ENCODE measurements around the gene TNFRSF25. TPM values are rescaled to one million over a fixed set of nuclear protein-coding genes. Genes with fewer than 3 reads are reported as not detected.

Gene TNFRSF25
- total RNA-seq, 1 donor = 60.7 TPM

DNA sequence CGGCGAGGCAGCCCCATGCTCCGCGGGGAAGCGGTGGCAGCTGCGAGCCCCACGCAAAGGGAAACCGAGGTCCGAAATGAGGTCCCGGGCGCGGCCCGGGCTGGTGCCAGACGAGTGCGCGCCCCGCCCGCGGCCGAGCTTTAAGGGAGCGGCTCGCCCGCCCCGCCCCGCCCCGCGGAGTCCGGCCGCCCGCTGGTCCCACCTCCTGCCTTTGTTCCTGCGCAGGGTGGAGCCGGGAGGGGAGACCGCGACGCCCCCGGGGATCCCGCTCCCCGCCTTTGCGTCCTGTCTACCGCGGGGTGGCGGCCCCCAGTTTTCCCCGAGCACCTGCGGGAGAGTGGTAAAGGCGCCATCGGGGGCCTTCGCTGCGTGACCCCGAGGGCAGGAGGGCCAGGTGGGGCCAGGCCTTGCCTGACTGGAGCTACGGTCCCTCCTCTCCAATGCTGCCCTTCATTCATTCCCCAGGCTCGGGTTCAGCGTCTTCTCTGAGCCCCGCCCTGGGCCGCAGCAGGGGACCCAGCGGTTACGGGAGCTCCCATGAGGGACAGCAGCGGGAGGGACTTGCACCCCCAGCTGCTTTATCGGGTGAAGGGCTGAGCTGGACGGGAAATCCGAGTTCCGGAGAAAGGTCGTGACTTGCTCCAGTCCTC, 46.0 kb downstream of the TNFRSF25 start, which contains the start of gene HES2:
Gene HES2, minus strand, starts transcription at position 116 of the 650 bp plus-strand sequence. Its CDS starts 99 bp downstream, at position 17.
- H3K4me1 ChIP-seq (ENCODE audit: insufficient read depth, low read length) = peaks cover 16% of the 10 kb centered on the region
- no peaks in the 10 kb centered on the region for H3K9me3 ChIP-seq (ENCODE audit: low read depth, low read length)
- H3K27me3 ChIP-seq (ENCODE audit: insufficient read depth, low read length) = peaks cover 59% of the 10 kb centered on the region
- H3K4me3 ChIP-seq (ENCODE audit: low read length) = no peak within 1 kb of the TSS

DNA sequence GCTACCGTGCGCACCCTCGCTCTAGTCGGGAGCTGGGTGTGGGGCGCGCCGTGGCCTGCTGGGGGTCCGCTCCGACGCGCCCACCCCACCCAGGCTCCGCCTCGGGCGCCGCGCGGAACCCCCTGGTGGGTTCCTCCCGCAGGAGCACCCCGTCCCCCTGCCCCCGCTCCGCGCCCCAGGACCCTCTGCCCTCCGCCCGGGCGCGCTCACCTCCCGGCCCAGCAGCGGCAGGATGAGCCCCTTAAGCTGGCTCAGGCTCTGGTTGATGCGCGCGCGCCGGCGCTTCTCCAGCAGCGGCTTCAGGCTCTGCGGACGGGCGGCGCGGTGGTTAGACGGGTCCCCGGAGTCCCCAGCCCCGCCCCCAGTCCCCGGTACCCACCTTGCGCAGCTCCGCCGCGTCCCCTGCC, 46.6 kb downstream of the TNFRSF25 start:
- no peaks in the 10 kb centered on the region for H3K9me3 ChIP-seq (ENCODE audit: low read depth, low read length)
- H3K27me3 ChIP-seq (ENCODE audit: insufficient read depth, low read length) = peaks cover 64% of the 10 kb centered on the region
- H3K4me1 ChIP-seq (ENCODE audit: insufficient read depth, low read length) = peaks cover 16% of the 10 kb centered on the region
- H3K4me3 ChIP-seq (ENCODE audit: low read length) = no peak overlapping the region

DNA sequence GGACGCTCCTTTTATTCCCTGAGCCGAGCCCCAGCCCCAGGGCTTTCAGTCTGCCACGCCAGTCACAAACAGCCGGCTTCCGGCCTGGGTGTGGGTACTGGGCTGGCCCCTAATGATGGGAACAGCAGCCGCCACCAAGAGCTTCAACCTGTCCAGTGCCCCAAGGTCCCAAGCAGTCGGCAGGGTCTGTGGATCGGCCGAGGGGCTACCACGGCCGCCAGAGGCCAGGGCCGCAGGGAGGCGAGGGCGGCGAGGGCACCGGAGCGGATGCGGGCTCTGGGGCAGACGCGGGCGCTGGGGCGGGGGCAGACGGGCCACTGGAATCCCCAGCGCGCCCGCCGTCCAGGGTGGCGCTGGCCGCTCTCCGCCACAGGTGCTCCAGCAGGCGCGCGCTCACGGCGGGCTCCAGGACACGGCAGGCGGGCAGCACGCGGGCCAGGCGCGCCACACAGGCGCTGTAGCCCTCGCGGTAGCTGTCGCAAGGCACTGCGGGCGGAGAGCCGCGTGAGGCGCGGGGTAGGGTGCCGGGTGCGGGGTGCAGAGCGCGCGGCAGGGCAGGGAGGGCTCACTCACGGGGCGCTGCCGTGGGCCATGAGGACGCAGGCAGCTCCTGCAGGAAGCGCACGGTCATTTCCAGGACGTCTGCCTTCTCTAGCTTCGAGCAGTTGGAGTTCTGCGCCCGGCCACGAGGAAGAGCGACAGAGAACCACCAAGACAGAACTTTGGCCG, 47.1 kb downstream of the TNFRSF25 start:
- peaks cover 60% of the 10 kb centered on the region for H3K27me3 ChIP-seq (ENCODE audit: insufficient read depth, low read length)
- peaks cover 11% of the 10 kb centered on the region for H3K4me1 ChIP-seq (ENCODE audit: insufficient read depth, low read length)
- no peaks in the 10 kb centered on the region for H3K9me3 ChIP-seq (ENCODE audit: low read depth, low read length)
- H3K4me3 ChIP-seq (ENCODE audit: low read length) = no peak overlapping the region

DNA sequence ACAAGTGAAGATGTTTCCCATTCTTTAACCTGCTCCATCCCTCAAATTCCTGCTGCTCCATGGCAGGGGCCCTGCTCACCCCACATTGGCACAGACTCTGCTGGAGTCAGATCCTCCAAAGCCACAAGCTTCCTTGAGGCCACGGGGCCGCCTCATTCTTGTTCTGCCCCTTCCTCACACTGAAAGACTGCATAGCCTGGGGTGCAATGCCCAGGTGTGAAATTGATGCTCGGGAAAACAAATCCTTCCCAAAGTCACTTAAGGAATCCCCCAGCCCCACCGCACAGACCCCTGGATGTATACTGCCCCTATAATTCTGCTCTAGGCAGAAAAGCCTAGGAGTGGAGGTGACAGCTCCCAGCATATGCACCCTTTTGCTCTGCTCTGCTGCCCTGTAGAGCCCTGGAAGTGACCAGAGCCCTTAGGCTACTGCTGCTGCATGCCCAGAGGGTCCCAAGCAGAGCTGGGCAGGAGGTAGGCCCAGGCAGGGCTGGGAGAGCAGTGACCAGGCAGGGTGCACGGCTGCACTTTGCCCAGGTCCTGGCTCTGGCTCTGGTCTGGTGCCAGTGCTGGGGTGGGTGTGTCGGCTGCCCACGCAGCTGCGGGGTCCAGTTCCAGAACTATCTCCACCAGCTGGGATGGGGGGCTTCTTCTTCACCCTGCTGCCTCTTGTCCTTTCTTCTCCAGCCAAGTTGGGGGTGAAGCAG, 47.9 kb downstream of the TNFRSF25 start:
- no peaks in the 10 kb centered on the region for H3K9me3 ChIP-seq (ENCODE audit: low read depth, low read length)
- H3K4me3 ChIP-seq (ENCODE audit: low read length) = no peak overlapping the region
- peaks cover 53% of the 10 kb centered on the region for H3K27me3 ChIP-seq (ENCODE audit: insufficient read depth, low read length)
- peaks cover 6% of the 10 kb centered on the region for H3K4me1 ChIP-seq (ENCODE audit: insufficient read depth, low read length)

DNA sequence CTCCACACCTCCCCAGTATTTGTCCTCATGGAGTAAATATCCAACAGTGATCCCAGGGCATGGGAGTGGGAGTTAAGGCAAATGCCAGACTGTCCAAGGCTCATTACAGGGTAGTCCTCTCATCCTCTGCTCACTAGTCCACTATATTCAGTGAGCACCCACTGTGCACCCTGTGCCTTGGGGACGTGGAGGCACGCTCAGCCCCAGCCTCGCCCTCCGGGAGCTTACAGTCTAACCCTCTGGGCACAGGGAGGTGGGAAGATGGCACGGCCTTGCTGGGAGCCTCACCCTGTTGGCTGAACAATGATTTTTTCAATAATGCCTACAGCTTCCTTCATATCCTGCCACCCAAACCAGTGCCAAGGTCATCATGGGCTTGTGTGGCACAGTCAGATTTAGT, 49.1 kb downstream of the TNFRSF25 start:
- Histone ChIP-seq H3K4me3 (ENCODE audit: low read length) (no peak overlapping the region), H3K27me3 (ENCODE audit: insufficient read depth, low read length) (peaks cover 48% of the 10 kb centered on the region), H3K9me3 (ENCODE audit: low read depth, low read length) (no peaks in the 10 kb centered on the region), H3K4me1 (ENCODE audit: insufficient read depth, low read length) (peaks cover 6% of the 10 kb centered on the region)

DNA sequence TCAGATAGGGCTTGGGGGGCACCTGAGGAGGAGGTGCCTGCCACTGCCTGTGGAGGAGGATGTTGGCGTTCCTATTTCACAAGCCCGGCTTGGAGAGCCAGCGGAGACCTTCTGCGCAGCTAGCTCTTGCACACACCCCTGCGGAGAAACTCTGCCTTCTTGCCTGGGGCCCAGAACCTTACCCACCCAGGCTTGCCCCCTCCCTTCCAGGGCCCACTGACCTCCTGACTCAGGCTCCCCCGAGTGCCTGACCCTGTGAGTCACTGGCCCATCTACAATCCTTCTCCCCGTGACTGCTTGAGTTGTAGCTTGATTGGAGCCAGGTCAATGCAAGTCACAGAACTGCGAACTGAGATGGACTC, 49.7 kb downstream of the TNFRSF25 start:
- H3K4me1 ChIP-seq (ENCODE audit: insufficient read depth, low read length) = peaks cover 6% of the 10 kb centered on the region
- peaks cover 44% of the 10 kb centered on the region for H3K27me3 ChIP-seq (ENCODE audit: insufficient read depth, low read length)
- H3K4me3 ChIP-seq (ENCODE audit: low read length) = no peak overlapping the region
- no peaks in the 10 kb centered on the region for H3K9me3 ChIP-seq (ENCODE audit: low read depth, low read length)

DNA sequence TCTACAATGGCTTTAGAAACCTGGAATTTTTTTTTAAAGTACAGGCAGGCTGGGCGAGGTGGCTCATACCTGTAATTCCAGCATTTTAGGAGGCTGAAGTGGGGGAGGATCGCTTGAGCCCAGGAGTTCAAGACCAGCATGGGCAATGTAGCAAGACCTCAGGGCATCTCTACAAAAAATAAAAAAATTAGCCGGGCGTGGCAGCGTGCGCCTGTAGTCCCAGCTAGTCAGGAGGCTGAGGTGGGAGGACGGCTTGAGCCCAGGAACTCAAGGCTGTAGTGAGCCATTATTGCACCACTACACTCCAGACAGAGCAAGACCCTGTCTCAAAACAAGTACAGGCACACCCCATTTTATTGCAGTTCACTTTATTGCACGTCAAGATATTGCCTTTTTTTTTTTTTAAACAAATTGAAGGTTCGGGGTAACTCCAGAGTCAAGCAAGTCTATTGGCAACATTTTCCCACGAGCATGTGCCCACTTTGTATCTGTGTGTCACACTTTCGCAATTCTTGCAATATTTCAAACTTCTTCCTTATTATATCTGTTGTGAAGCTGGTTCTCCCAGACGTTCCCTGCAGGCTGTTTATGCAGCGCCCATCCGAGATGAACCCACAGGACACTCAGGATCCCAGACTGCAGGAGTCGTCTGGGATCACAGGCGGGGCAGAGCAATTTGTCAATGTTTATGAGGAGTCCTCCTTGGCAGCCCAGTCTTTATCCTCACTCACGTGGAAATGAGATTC, 50.9 kb downstream of the TNFRSF25 start:
- Histone ChIP-seq H3K27me3 (ENCODE audit: insufficient read depth, low read length) (peaks cover 32% of the 10 kb centered on the region), H3K4me3 (ENCODE audit: low read length) (no peak overlapping the region), H3K9me3 (ENCODE audit: low read depth, low read length) (no peaks in the 10 kb centered on the region), H3K4me1 (ENCODE audit: insufficient read depth, low read length) (peaks cover under 1% of the 10 kb centered on the region)

DNA sequence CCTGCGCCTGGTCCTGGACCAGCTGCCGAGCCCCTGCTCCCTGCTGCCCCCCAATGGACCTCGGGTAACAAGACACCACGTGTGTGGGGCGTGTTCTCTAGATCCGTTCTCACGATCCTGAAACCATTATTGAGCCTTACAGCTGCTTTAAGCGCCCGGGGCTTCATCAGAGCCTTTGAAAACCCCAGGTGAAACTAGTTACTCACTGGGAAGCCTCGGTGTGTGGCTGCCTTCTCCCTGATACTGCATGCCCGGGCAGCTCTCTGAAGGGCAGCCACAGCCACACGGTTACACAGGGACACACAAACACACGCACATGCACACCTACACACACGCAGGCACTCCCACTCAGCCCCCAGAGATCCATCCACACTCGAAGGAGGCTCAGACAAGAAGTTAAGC, 51.5 kb downstream of the TNFRSF25 start:
- no peaks in the 10 kb centered on the region for H3K9me3 ChIP-seq (ENCODE audit: low read depth, low read length)
- no peak overlapping the region for H3K4me3 ChIP-seq (ENCODE audit: low read length)
- peaks cover 30% of the 10 kb centered on the region for H3K27me3 ChIP-seq (ENCODE audit: insufficient read depth, low read length)
- H3K4me1 ChIP-seq (ENCODE audit: insufficient read depth, low read length) = no peaks in the 10 kb centered on the region

DNA sequence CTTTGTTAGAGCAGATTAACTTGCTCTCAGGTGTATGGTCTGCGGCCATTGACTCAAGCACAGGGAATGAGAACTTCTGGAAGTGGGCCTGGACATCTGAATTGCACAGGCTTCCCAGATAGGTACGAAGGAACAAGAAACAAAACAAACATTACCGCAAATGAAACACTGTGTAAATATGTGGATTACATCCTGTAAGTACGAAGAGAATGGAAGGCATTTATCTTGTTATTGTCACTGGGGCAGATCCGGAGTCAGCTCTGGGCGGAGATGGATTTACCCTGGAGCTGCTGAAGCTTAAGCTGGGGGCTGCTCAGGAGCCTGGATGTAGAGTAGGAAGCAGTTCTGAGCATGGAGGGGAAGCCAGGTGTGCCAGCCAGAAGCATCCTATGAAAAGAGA, 53.1 kb downstream of the TNFRSF25 start:
- Histone ChIP-seq H3K4me3 (ENCODE audit: low read length) (no peak overlapping the region), H3K9me3 (ENCODE audit: low read depth, low read length) (no peaks in the 10 kb centered on the region), H3K4me1 (ENCODE audit: insufficient read depth, low read length) (no peaks in the 10 kb centered on the region), H3K27me3 (ENCODE audit: insufficient read depth, low read length) (peaks cover 22% of the 10 kb centered on the region)

Other genes starting within 250 kb of the TNFRSF25 start
- gene ICMT, start 230.2 kb downstream of the TNFRSF25 start, total RNA-seq = 6.3 TPM
- not detected for gene HES3, start 222.0 kb downstream of the TNFRSF25 start, total RNA-seq
- 0.84 TPM for gene GPR153, start 205.1 kb downstream of the TNFRSF25 start, total RNA-seq
- gene ACOT7, start 72.4 kb downstream of the TNFRSF25 start, total RNA-seq = 2.1 TPM
- not detected for gene HES2, start 46.3 kb downstream of the TNFRSF25 start, total RNA-seq
- gene ESPN, start 41.4 kb downstream of the TNFRSF25 start, total RNA-seq = 0.52 TPM
- gene PLEKHG5, start 25.5 kb upstream of the TNFRSF25 start, total RNA-seq = 2.1 TPM
- gene NOL9, start 88.3 kb upstream of the TNFRSF25 start, total RNA-seq = 73.4 TPM
- gene TAS1R1, start 89.1 kb upstream of the TNFRSF25 start, total RNA-seq = 0.10 TPM
- gene ZBTB48, start 113.8 kb upstream of the TNFRSF25 start, total RNA-seq = 13.1 TPM
- gene KLHL21, start 136.7 kb upstream of the TNFRSF25 start, total RNA-seq = 57.4 TPM
- gene PHF13, start 147.6 kb upstream of the TNFRSF25 start, total RNA-seq = 4.7 TPM
- 7.6 TPM for gene THAP3, start 158.7 kb upstream of the TNFRSF25 start, total RNA-seq
- gene DNAJC11, start 235.6 kb upstream of the TNFRSF25 start, total RNA-seq = 17.3 TPM

Measured in mononuclear cell (primary cell).